Measurements from ENCODE around the gene KANTR. TPM values are rescaled to one million over a fixed set of nuclear protein-coding genes. Genes with fewer than 3 reads are reported as not detected.

Gene KANTR, protein sequence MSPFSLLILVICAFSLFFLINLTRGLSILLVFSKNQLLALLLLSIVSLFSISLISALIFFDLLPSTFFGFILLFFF
- total RNA-seq = 0.96 and 2.8 TPM in 2 replicates

DNA sequence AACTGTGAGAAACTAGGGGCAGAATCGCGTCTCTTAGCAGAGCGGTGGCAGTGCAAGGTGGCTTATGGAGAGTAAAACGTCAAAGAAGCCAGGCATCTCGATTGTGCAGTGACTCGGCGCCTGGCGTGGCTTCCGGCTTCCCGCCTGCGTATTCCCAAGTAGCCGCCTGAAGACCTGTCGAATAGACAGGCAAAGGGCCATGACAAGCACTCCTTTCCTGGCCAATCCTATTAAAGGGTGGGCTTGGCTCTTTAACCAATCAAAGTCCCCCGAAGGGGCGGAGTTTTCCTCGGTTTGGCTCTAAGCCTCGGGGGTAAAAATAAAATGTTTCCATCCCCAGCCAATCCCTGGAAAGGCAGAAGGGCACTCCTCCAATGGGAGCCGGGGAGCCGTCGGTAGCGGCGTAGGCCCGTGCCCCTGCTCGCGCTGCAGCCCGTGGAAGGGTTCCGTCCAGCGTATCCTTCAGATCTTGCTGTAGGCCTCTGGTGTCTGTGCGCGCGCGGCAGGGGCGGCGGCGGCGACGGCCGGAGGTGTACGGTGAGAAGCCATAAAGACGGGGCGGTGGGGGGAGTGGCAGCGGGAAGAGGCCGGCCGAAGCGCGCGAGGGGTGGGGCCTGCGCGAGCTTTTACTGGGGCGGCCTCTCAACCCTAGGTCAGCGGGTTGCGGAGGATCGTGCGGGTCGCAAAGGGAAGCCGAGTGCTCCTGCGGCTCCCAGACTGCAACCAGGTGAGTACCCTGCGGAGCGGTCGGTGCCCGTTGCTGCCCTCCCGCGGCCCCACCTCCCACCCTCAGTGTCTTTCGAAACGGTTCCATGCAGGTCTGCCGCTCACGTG lies at the start of gene KANTR:
KANTR (plus strand) TSS at position 395 of the 834 bp plus-strand sequence. CDS start 30,131 bp downstream, outside the sequence.

DNA sequence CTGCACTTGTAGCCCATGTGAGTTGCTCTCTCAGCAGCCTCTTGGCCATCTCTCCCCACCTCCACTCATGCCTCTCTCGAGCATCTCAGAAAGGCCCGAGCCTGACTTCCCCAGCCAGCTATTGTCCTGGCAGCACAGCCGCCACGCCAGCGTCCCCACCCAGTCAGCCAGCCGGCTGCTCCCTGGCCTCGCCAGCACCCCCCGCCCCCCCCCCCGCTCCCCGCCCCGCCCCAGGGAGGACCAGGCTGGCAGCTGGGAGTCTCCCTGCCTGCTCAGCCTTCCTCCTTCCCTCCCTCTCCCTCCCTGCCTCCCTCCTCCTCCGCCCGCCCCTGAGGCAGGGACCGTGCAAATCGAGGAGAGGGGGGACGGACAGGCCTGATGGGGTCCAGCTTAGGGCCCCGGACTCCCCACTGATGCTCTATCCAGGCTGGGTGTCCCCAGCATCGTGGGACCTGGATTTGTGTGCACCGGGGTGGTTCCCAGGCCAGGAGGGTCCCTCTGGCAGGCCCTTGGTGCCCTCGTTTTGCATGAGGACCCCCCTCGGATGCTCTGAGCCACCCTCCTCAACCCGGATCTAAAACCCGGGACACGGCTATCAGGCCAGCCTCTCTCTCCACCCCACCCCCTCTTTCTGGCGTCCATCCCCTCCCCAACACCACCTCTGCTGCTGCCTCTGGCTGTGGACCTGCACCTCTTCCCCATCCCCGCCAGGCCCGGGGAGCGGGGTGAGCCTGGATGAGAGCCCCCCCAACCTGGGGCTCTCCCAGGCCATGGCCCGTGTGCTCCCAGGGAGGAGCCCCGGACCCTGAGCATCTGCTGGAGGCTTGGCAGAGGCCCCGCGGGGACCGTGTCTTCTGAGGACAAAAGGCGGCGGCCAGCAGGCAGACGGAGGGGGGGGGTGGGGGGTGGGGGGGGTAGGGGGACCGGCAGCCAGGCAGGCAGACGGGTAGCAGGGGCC lies 45.5 kb upstream of the KANTR start, which contains the start of gene GPR173:
GPR173 (plus strand) TSS at position 621 of the 958 bp plus-strand sequence. CDS start 27,833 bp downstream, outside the sequence.

DNA sequence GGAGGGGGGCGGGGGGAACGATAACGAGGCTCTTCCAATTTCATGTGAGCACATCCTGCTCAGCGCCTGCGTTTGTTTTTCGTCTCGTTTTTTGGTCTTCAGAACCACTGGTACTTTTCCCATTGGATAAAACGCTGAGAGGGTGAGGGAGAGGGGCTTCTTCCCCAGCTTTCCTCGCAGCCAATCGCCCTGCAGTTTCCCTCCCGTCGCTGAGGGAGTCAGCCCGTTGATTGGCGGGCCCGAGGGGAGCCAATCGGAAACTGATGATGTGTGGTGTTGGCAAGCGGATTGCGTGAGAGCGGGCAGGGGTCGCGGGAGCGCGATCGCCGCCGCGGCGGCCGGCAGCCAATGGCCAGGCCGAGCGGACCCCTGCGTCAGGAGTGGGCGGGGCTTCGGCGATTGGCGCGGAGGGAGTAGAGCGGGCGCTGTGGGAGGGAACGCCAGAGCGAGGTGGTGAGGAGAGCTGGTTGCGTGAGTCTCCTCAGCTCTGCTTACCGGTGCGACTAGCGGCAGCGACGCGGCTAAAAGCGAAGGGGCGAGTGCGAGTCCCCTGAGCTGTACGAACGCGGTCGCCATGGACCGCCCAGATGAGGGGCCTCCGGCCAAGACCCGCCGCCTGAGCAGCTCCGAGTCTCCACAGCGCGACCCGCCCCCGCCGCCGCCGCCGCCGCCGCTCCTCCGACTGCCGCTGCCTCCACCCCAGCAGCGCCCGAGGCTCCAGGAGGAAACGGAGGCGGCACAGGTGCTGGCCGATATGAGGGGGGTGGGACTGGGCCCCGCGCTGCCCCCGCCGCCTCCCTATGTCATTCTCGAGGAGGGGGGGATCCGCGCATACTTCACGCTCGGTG lies 11.8 kb upstream of the KANTR start, which contains the start of gene TSPYL2:
TSPYL2 (plus strand) TSS at position 443 of the 848 bp plus-strand sequence; CDS start at position 575, 132 bp downstream.

Other genes with a start within 250 kb of the KANTR start
- gene XAGE3, start 226.1 kb upstream of the KANTR start, total RNA-seq = not detected in 2 replicates
- 3.6 and 8.1 TPM in 2 replicates for gene FAM156B, start 196.8 kb upstream of the KANTR start, total RNA-seq
- gene FAM156A, start 135.6 kb upstream of the KANTR start, total RNA-seq = 4.3 and 6.0 TPM in 2 replicates
- 0.24 TPM in 1 of 2 replicates, not detected in the other for gene GPR173, start 45.4 kb upstream of the KANTR start, total RNA-seq
- 5.1 and 5.5 TPM in 2 replicates for gene TSPYL2, start 11.8 kb upstream of the KANTR start, total RNA-seq
- 79.7 and 106 TPM in 2 replicates for gene KDM5C, start 131.1 kb downstream of the KANTR start, total RNA-seq
- gene IQSEC2, start 187.4 kb downstream of the KANTR start, total RNA-seq = 4.1 and 9.8 TPM in 2 replicates